MCF 10A (cell line): ENCODE data around the gene C19orf73. TPM values are rescaled to one million over a fixed set of nuclear protein-coding genes. Genes with fewer than 3 reads are reported as not detected.

Source experiments
- BruUV-seq: library from RNA; stranded (reverse); fragments of 400-500 nt; replicated peaks from 2 replicates; lab custom pipeline; 2021; lab: Mats Ljungman, UMichigan
- CTCF ChIA-PET: fragments of 300-600 bp; sonication (Branson Sonifier 250); formaldehyde crosslinking; extraction: SDS; loops from one replicate; lab custom pipeline; 2021; ENCODE audit warnings: antibody characterized with exemption, inconsistent platforms; lab: Yijun Ruan, JAX
- POLR2A ChIA-PET: fragments of 300-600, 350-650 bp; sonication (Branson Sonifier 250); formaldehyde crosslinking; extraction: SDS; loops from one replicate; lab custom pipeline; 2020; ENCODE audit warnings: antibody characterized with exemption, inconsistent platforms; lab: Yijun Ruan, JAX
- DNase-seq: peaks from one replicate; pipeline ENCODE4 v3.0.0-alpha.2; 2018; ENCODE audit not compliant: unreplicated experiment
- H3K27ac Mint-ChIP-seq: one replicate; pipeline ENCODE4 v1.8.0; 2022; ENCODE audit warnings: mild to moderate bottlenecking, low read depth, mixed read lengths; ENCODE audit not compliant: unreplicated experiment
- H3K27me3 Mint-ChIP-seq: one replicate; pipeline ENCODE4 v1.8.0; 2022; ENCODE audit warnings: mixed read lengths; ENCODE audit not compliant: insufficient read depth, unreplicated experiment
- H3K36me3 Mint-ChIP-seq: one replicate; pipeline ENCODE4 v1.8.0; 2022; ENCODE audit warnings: mild to moderate bottlenecking, moderate library complexity, mixed read lengths; ENCODE audit not compliant: insufficient read depth, unreplicated experiment
- H3K4me1 Mint-ChIP-seq: one replicate; pipeline ENCODE4 v1.8.0; 2022; ENCODE audit warnings: mixed read lengths; ENCODE audit not compliant: insufficient read depth, unreplicated experiment
- H3K4me3 Mint-ChIP-seq: one replicate; pipeline ENCODE4 v1.8.0; 2022; ENCODE audit warnings: mild to moderate bottlenecking, moderate library complexity, mixed read lengths; ENCODE audit not compliant: unreplicated experiment
- H3K9me3 Mint-ChIP-seq: one replicate; pipeline ENCODE4 v1.8.0; 2022; ENCODE audit warnings: mixed read lengths; ENCODE audit not compliant: unreplicated experiment
- intact Hi-C: fragments of 100-400 bp; cut with micrococcal nuclease; formaldehyde crosslinking; loops from 2 replicates; pipeline ENCODE4 v1.14.1; 2022
- total RNA-seq: library from RNA; stranded (reverse); gene quantifications from 2 replicates; pipeline ENCODE4 v1.2.3, GENCODE V29; 2022
- TF ChIP-seq, protein P1 (sequence below): fragments of 200-600 bp; IDR thresholded peaks from one replicate; pipeline ENCODE4 v1.8.0; 2022; ENCODE audit warnings: antibody characterized with exemption, mild to moderate bottlenecking; ENCODE audit not compliant: unreplicated experiment

The C19orf73 gene
- total RNA-seq, 1 experiment from 2014 or later: 3.2 TPM

GRCh38 chr19:49111218-49111998 lies 7.5 kb downstream of the C19orf73 start:
- Mint-ChIP-seq H3K27me3 (no peaks in the 10 kb centered on the region), H3K9me3 (no peaks in the 10 kb centered on the region), H3K36me3 (peaks cover 47% of the 10 kb centered on the region), H3K4me3 (no peak overlapping the region), H3K4me1 (peaks cover 17% of the 10 kb centered on the region), H3K27ac (no peak overlapping the region)
- intact Hi-C loops: loop anchor here (5.0 kb wide), 1 partner anchor 36 kb away; no protein-coding TSS in a partner anchor
- ChIA-PET POLR2A (interaction anchor here (0.5 to 0.7 kb wide), 2 partner anchors 36 to 759 kb away, joined by 3 read pairs; no protein-coding TSS in a partner anchor), CTCF (interaction anchor here (0.6 to 1.0 kb wide), 2 partner anchors 35 to 88 kb away, joined by 4 read pairs; no protein-coding TSS in a partner anchor)
- no TSS peak for BruUV-seq
- no peak for DNase-seq
- TF ChIP-seq, protein P1, sequence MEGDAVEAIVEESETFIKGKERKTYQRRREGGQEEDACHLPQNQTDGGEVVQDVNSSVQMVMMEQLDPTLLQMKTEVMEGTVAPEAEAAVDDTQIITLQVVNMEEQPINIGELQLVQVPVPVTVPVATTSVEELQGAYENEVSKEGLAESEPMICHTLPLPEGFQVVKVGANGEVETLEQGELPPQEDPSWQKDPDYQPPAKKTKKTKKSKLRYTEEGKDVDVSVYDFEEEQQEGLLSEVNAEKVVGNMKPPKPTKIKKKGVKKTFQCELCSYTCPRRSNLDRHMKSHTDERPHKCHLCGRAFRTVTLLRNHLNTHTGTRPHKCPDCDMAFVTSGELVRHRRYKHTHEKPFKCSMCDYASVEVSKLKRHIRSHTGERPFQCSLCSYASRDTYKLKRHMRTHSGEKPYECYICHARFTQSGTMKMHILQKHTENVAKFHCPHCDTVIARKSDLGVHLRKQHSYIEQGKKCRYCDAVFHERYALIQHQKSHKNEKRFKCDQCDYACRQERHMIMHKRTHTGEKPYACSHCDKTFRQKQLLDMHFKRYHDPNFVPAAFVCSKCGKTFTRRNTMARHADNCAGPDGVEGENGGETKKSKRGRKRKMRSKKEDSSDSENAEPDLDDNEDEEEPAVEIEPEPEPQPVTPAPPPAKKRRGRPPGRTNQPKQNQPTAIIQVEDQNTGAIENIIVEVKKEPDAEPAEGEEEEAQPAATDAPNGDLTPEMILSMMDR: no peak

DNA sequence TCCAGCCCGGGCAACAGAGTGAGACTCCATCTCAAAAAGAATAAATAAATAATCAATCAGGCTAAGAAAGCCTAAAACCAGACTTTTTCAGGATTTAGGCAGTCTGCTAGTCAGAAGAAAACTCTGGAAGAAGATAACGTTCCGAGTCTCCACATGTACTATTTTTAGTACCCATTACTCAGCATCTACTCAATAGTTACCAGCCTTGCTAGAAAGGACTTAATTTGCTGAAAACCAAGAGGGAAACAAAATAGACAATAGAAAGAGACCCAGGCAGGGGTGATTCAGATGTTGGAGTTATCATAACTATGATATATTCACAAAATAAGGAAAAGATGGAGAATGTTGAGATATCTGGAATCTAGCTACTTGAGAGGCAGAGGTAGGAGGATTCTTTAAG lies 8.4 kb downstream of the C19orf73 start:
- no peaks in the 10 kb centered on the region for H3K9me3 Mint-ChIP-seq
- TF ChIP-seq, protein P1: no peak
- DNase-seq: no peak
- H3K27ac Mint-ChIP-seq: no peak overlapping the region
- BruUV-seq: no TSS peak
- H3K36me3 Mint-ChIP-seq: peaks cover 55% of the 10 kb centered on the region
- intact Hi-C loops: loop anchor here (5.0 kb wide), 1 partner anchor 37 kb away; no protein-coding TSS in a partner anchor
- ChIA-PET POLR2A (interaction anchor here (0.6 to 1.2 kb wide), 2 partner anchors 31 to 196 kb away, joined by 3 read pairs; no protein-coding TSS in a partner anchor), CTCF (interaction anchor here (1.0 kb wide), 1 partner anchor 88 kb away, joined by 4 read pairs; no protein-coding TSS in a partner anchor)
- H3K4me3 Mint-ChIP-seq: no peak overlapping the region
- H3K4me1 Mint-ChIP-seq: peaks cover 11% of the 10 kb centered on the region
- no peaks in the 10 kb centered on the region for H3K27me3 Mint-ChIP-seq

GRCh38 chr19:49109569-49110233 lies 9.2 kb downstream of the C19orf73 start:
- intact Hi-C loops: loop anchor here (5.0 kb wide), 1 partner anchor 38 kb away; no protein-coding TSS in a partner anchor
- H3K27me3 Mint-ChIP-seq: no peaks in the 10 kb centered on the region
- H3K4me1 Mint-ChIP-seq: peaks cover 11% of the 10 kb centered on the region
- no peaks in the 10 kb centered on the region for H3K9me3 Mint-ChIP-seq
- TF ChIP-seq, protein P1: no peak
- no peak overlapping the region for H3K4me3 Mint-ChIP-seq
- ChIA-PET POLR2A (interaction anchor here (1.2 kb wide), 1 partner anchor 32 kb away, joined by 3 read pairs; no protein-coding TSS in a partner anchor), CTCF (interaction anchor here (0.7 to 1.3 kb wide), 4 partner anchors 9 to 35 kb away, joined by 3 to 6 read pairs (median 4); no protein-coding TSS in a partner anchor)
- peaks cover 63% of the 10 kb centered on the region for H3K36me3 Mint-ChIP-seq
- DNase-seq: no peak
- no peak overlapping the region for H3K27ac Mint-ChIP-seq
- BruUV-seq: no TSS peak
